SK-N-MC (cell line): ENCODE data around the gene CCDC40.

Experiments
- EZH2 ChIP-seq: fragments of 200-600 bp; sonication (generic); IDR thresholded peaks from one replicate; pipeline ENCODE4 v1.6.1; 2017; ENCODE audit warnings: antibody characterized with exemption
- POLR2AphosphoS5 ChIP-seq: IDR thresholded peaks from 2 replicates; pipeline ENCODE4 v1.6.1; 2012; ENCODE audit warnings: mild to moderate bottlenecking, low read depth, low read length, borderline replicate concordance

DNA sequence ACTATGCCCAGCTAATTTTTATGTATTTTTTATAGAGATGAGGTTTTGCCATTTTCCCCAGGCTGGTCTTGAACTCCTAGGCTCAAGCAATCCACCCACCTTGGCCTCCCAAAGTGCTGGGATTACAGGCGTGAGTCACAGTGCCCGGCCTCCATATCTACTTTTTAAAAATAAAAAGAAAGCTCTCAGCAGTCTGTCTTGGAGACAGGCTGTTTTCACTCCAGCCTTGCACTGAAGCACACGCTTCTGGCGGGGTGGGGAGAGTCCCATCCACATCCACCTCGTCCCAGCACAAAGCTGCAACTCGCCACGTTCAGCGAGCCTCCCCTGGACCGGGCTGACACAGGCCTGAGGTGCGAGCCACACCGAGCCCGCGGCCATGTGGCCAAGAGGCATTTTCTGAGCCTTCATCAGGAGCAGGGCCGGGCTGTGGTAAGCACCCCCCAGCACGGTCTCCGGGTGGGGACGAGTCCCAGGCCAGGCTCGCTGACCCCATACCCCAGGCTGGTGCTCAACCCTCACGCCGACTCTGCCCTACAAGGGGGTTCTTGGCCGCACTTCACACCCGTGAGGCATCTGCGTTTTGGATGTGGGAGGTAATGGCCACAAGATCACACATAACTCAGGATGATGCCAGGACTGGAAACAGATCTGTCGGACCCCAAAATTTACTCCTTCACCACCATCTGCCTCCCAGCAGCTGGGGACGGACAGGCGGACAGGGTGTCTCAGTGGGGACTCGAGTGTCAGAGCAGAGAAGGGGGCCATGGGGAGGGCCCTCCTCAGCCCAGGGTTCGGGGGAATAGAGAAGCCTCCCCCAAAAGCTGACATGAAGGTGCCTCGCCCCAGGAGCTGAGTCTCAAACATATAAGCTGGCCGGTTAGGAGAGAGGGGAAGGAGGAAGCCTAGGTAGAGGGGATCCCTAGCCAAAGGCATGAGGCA, 29.4 kb upstream of the CCDC40 start:
- TF ChIP-seq EZH2, result no peak
- TF ChIP-seq POLR2AphosphoS5, result no peak
